Activated CD4-positive, CD25-positive, alpha-beta regulatory T cell treated with anti-CD3 and anti-CD28 coated beads, Interleukin-2, amount 50 U/mL, for 72 hours (primary cell): ENCODE results near the gene LPCAT4.

Experiments used
- DNase-seq: peaks from one replicate; pipeline ENCODE4 v3.0.0; 2021

Gene LPCAT4

DNA sequence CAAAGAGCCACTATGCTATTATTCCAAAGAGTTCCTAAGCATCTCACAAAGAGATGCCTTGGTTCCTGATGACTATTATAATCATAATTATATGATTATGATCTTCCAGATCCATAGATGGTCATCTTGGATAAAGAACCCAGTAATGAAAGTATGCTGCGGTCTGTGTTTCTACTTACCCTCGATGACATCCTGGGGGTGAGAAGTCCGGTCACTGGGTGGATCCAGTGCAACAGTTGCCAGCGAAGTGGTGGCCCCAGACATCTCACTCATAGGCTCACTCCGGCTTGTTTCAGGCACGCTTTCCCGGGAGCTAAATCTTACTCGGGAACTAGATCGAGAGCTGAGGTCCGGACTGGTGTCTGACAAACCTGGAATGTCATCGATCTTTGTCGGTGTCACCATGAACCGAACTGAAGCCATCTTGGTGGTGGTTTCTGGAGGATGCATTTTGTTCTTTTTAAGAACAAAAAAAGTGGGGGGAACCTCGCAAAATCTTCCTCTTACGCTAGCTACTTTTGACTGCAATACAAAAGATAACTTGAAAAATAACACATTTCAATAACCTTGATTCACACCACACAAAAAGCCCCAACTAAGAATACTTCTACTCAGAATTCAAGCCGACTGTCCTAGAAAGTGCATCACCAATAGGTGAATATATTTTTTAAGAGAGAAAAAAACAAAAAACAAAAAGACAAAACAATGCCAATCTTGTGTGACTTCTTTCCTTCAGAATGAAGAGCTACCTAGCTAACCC is 30.6 kb downstream of the LPCAT4 start:
- DNase-seq, result no peak

- no peak for DNase-seq
These were observed 31.6 kb downstream of the LPCAT4 start for GRCh38 chr15:34335176-34336032.

- DNase-seq, result no peak
These were observed 32.3 kb downstream of the LPCAT4 start for GRCh38 chr15:34334672-34335071.

GRCh38 chr15:34332553-34333120 is 34.4 kb downstream of the LPCAT4 start:
- no peak for DNase-seq

GRCh38 chr15:34331809-34332208 is 35.2 kb downstream of the LPCAT4 start:
- DNase-seq, result no peak

- no peak for DNase-seq
These were observed 36.7 kb downstream of the LPCAT4 start for GRCh38 chr15:34330279-34330678.

- DNase-seq, result no peak
These were observed 38.0 kb downstream of the LPCAT4 start for GRCh38 chr15:34329006-34329405.

GRCh38 chr15:34327906-34328305 is 39.1 kb downstream of the LPCAT4 start:
- no peak for DNase-seq

DNA sequence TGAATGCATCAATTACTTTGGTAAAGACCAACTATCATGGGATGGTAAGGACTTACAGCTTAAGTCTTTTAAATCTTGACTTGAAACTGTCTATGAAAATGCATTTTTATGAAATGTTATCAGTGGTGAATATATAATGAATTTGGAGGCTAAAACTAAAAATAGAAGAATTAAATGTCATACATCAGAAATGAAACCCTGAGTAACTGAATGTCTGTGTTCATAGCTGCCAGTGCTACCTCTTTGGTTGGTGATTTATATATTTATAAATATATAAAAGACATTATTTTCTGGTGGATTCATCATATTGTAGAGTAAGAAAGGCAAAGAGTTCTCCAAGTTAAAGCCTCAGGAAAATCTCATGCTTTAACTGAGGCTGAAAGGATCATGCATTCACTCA is 41.6 kb downstream of the LPCAT4 start:
- DNase-seq, result no peak

DNA sequence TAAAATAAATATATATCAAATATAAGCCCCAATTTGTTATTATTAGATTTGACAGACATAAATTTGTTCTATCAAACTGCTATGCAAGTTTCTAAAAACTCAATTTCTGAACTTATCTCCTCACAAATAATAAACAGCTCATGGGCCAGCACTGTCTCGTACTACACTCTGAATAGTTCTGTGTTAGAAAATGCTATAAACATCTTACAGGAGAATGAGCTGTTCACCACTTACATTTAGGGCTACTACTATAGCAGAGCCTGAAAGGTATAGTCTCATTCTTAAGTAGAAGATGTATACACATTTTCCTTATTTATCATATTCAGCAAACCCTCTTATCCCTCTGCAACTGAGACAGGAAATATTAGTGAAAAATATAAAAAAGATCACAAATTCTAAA is 42.1 kb downstream of the LPCAT4 start:
- no peak for DNase-seq

GRCh38 chr15:34323217-34323616 is 43.8 kb downstream of the LPCAT4 start:
- no peak for DNase-seq

DNA sequence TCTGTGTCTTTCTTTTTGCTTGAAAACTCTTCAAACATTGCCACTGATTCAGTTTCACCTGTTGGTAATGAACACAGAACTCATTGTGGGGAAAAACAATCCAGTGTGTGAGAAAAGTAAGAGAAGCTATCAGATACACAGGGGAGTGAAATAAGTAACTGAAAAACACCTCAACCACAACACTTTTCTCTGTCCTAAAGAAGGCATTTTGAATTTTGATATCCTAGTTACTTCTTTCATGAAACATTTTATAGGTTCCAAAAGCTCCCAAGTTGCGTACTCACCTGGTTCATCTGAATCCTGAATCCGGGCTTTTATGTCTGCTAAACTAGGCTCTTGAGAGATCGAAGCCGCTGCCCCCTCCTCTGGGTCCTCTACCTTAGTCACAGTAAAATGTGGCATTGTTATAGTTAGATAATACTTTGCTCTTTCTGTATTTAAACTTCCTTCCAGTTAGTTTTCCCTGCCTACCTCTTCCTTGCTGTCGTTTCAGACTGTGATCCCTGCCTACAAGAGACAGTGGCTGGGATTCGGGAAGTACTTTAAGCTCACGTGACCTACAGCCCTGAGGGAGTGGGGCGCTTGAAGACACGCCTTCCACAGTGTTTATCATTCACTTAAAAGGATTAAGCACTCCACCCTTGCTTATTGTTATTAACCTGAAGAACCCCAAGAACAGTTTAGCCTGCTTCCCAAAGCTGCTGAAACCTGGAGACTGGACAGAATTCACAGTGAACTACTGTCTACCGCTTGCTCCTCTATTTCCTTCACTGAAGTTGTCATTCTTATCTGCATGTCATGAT is 48.5 kb downstream of the LPCAT4 start:
- no peak for DNase-seq

DNA sequence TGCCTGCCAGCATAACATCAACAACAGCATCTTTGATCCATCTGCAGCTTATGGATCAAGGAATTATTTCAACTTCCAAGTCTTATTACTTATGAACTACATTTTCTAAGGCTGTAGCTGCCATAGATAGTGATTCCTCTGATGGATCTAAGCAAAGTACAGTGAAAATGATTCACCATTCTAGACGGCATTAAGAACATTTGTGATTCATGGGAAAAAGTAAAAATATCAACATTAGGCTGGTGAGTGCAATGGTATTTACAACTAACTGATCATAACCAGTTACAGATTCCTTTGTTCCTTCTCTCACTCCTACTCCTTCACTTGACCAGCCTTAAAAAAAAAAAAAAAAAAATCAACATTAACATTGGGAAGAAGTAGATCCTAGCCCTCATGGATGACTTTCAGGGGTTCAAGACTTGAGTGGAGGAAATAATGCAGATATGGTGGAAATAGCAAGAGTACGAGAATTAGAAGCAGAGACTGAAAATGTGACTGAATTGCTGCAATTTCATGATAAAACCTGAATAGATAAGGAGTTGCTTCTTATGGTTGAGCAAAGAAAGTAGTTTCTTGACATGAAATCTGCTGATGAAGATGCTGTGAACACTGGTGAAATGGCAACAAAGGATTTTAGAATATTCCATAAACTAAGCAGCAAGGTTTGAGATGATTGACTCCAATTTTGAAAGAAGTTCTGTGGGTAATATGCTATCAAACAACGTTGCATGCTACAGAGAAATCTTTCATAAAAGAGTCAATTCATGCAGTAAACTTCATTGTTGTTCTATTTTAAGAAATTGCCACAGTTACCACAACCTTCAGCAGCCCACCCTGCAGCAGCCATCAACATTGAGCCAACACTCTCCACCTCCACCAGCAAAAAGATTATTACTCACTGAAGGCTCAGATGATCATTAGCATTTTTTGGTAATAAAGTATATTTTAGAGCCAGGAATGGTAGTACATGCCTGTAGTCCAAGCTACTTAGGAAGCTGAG is 52.2 kb downstream of the LPCAT4 start:
- no peak for DNase-seq

DNA sequence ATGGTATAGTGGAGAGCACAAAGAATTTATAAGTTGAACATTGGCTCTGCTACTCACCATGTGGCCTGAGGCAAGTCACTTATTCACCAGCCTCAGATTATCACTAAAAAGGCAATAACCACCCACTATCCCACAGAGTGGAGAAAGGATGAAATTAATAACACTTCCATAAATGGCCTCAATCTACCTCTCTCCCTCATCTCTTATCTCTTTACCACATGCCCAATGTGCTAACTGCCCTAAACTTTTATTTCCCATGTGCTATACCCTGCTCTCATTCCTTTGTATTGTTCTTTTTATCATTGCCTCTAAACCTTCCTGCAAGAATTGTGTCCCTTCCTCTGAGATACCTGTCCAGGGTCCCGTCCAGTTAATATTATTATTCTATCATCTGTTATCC is 55.4 kb downstream of the LPCAT4 start:
- DNase-seq, result no peak
